ENCODE results near the gene PPP2R5A.
A peak's percentile ranks its signal among the peaks of the same experiment; 100 is the strongest.

PPP2R5A gene

DNA sequence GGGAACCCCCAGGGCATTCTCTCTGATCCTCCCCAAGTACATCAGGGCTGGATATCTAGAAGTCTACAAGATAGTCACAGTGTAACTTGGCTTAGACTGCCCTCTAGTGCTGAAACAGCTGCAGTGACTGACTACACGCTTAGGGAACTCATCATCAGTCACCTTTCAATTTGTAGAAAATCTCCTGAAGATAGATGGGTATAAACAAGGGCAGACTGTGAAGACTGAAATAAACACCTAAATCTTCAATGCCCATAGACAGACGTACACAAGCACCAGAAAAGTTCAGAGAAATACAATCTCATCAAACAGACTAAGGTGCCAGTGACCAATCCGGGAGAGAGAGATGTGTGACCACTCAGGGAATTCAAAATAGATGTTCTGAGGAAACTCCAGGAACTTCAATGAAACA is 82.9 kb downstream of the PPP2R5A start:
- Histone ChIP-seq H2BK120ac (ENCODE audit: insufficient read depth, low read length, poor library complexity) (no peak overlapping the region), H2BK12ac (ENCODE audit: low read length) (no peak overlapping the region), H3K9ac (ENCODE audit: low read length) (no peak overlapping the region), H3K23ac (ENCODE audit: low read length) (no peak overlapping the region), H3K4ac (ENCODE audit: low read depth, low read length) (no peak overlapping the region), H3K18ac (ENCODE audit: low read length) (no peak overlapping the region), H3K4me3 (ENCODE audit: low read depth, low read length) (no peak overlapping the region), H4K12ac (ENCODE audit: low read depth, low read length) (no peak overlapping the region), H3K4me2 (ENCODE audit: low read length) (no peak overlapping the region), H3K79me1 (ENCODE audit: low read length) (no peaks in the 10 kb centered on the region), H3K9me3 (ENCODE audit: insufficient read depth, low read depth, low read length) (no peaks in the 10 kb centered on the region), H3K14ac (ENCODE audit: low read length) (no peak overlapping the region), H3K27me3 (ENCODE audit: insufficient read depth, low read length) (no peaks in the 10 kb centered on the region), H3K4me1 (ENCODE audit: control insufficient read depth in 1 of 2, insufficient read depth in 2 of 2, low read length in 2 of 2) (peaks cover 0 to 2% of the 10 kb centered on the region in 2 experiments), H4K8ac (ENCODE audit: low read depth, low read length) (no peak overlapping the region), H2BK5ac (ENCODE audit: low read depth, low read length, poor library complexity) (no peak overlapping the region), H3K79me2 (ENCODE audit: control insufficient read depth, insufficient read depth, low read length, poor library complexity) (no peaks in the 10 kb centered on the region), H2AFZ (ENCODE audit: insufficient read depth, low read length, poor library complexity) (no peak overlapping the region), H3K27ac (ENCODE audit: low read depth, low read length) (no peak overlapping the region), H2AK5ac (ENCODE audit: low read length) (no peak overlapping the region), H4K91ac (ENCODE audit: low read depth, low read length) (no peak overlapping the region), H3K36me3 (ENCODE audit: control insufficient read depth in 1 of 2, insufficient read depth in 2 of 2, low read length in 2 of 2) (peaks cover 0 to 5% of the 10 kb centered on the region in 2 experiments)
- DNase-seq = peak; percentile 84 to 98
- no CpG with 5 or more reads among the region's 3 CpGs for WGBS (ENCODE audit: extremely low coverage, insufficient coverage, insufficient read length)

DNA sequence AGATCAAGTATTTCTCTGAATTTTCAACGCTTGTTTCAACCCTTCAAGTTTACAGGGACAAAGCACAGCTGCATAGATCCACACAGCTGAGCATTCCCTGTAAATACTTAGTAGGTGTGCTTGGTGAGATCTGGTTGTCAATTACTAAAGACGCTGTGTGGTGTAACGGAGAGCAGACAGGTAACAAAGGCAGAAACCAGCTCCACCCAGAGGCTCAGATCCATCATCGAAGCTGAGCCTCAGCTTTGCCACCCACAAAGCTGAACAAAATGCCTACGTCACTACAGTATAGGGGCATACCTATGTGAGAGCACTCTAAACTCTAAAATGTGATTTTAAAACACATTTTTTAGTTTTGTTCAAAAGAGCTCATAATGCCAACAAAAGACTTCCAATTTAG is 90.8 kb downstream of the PPP2R5A start:
- peak in 1 of 2 donors; percentile 7 for DNase-seq
- no peak overlapping the region for H3K23ac ChIP-seq (ENCODE audit: low read length)
- no peak overlapping the region for H3K14ac ChIP-seq (ENCODE audit: low read length)
- no CpG with 5 or more reads among the region's 5 CpGs for WGBS (ENCODE audit: extremely low coverage, insufficient coverage, insufficient read length)
- H3K9me3 ChIP-seq (ENCODE audit: insufficient read depth, low read depth, low read length) = no peaks in the 10 kb centered on the region
- no peaks in the 10 kb centered on the region for H3K27me3 ChIP-seq (ENCODE audit: insufficient read depth, low read length)
- H2BK5ac ChIP-seq (ENCODE audit: low read depth, low read length, poor library complexity) = no peak overlapping the region
- no peak overlapping the region for H4K91ac ChIP-seq (ENCODE audit: low read depth, low read length)
- peaks cover 12 to 13% of the 10 kb centered on the region in 2 experiments for H3K36me3 ChIP-seq (ENCODE audit: control insufficient read depth in 1 of 2, insufficient read depth in 2 of 2, low read length in 2 of 2)
- no peak overlapping the region for H2BK12ac ChIP-seq (ENCODE audit: low read length)
- no peak overlapping the region for H2BK120ac ChIP-seq (ENCODE audit: insufficient read depth, low read length, poor library complexity)
- no peaks in the 10 kb centered on the region for H3K79me1 ChIP-seq (ENCODE audit: low read length)
- no peak overlapping the region for H2AK5ac ChIP-seq (ENCODE audit: low read length)
- no peak overlapping the region for H3K18ac ChIP-seq (ENCODE audit: low read length)
- H3K27ac ChIP-seq (ENCODE audit: low read depth, low read length) = no peak overlapping the region
- H3K4ac ChIP-seq (ENCODE audit: low read depth, low read length) = no peak overlapping the region
- H3K9ac ChIP-seq (ENCODE audit: low read length) = no peak overlapping the region
- no peak overlapping the region for H4K8ac ChIP-seq (ENCODE audit: low read depth, low read length)
- no peak overlapping the region for H4K12ac ChIP-seq (ENCODE audit: low read depth, low read length)
- H3K4me3 ChIP-seq (ENCODE audit: low read depth, low read length) = no peak overlapping the region
- H3K4me2 ChIP-seq (ENCODE audit: low read length) = no peak overlapping the region
- no peaks in the 10 kb centered on the region for H3K79me2 ChIP-seq (ENCODE audit: control insufficient read depth, insufficient read depth, low read length, poor library complexity)
- H2AFZ ChIP-seq (ENCODE audit: insufficient read depth, low read length, poor library complexity) = no peak overlapping the region
- H3K4me1 ChIP-seq (ENCODE audit: control insufficient read depth in 1 of 2, insufficient read depth in 2 of 2, low read length in 2 of 2) = no peaks in the 10 kb centered on the region

DNA sequence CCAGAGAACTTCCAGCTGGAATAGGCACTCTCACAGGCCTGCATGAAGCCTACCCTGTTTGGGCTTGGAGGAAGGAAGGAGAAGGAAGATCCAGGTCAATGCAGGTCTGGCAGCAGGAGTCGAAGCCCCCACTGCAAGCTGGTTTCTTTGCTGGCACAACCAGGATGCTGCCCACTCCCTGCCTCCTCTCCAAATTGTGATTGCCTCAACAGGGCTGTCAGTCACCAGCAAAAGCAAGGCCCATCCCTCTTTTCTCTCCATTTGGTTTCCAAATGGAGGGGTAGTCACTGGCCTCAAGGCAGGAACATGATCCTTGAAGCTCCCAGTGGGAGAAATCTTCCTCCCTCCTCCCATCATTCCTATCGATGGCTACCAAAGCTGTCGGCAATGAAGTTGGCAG is 92.4 kb downstream of the PPP2R5A start:
- Histone ChIP-seq H3K4me1 (ENCODE audit: control insufficient read depth in 1 of 2, insufficient read depth in 2 of 2, low read length in 2 of 2) (no peaks in the 10 kb centered on the region), H3K9ac (ENCODE audit: low read length) (no peak overlapping the region), H2BK5ac (ENCODE audit: low read depth, low read length, poor library complexity) (no peak overlapping the region), H2AK5ac (ENCODE audit: low read length) (no peak overlapping the region), H3K14ac (ENCODE audit: low read length) (no peak overlapping the region), H4K12ac (ENCODE audit: low read depth, low read length) (no peak overlapping the region), H2BK120ac (ENCODE audit: insufficient read depth, low read length, poor library complexity) (no peak overlapping the region), H4K91ac (ENCODE audit: low read depth, low read length) (no peak overlapping the region), H2AFZ (ENCODE audit: insufficient read depth, low read length, poor library complexity) (no peak overlapping the region), H3K36me3 (ENCODE audit: control insufficient read depth in 1 of 2, insufficient read depth in 2 of 2, low read length in 2 of 2) (peaks cover 15% of the 10 kb centered on the region in 2 experiments), H3K79me2 (ENCODE audit: control insufficient read depth, insufficient read depth, low read length, poor library complexity) (no peaks in the 10 kb centered on the region), H3K79me1 (ENCODE audit: low read length) (no peaks in the 10 kb centered on the region), H3K27ac (ENCODE audit: low read depth, low read length) (no peak overlapping the region), H3K4me2 (ENCODE audit: low read length) (no peak overlapping the region), H3K4me3 (ENCODE audit: low read depth, low read length) (no peak overlapping the region), H3K27me3 (ENCODE audit: insufficient read depth, low read length) (no peaks in the 10 kb centered on the region), H3K18ac (ENCODE audit: low read length) (no peak overlapping the region), H3K9me3 (ENCODE audit: insufficient read depth, low read depth, low read length) (no peaks in the 10 kb centered on the region), H4K8ac (ENCODE audit: low read depth, low read length) (no peak overlapping the region), H3K23ac (ENCODE audit: low read length) (no peak overlapping the region), H3K4ac (ENCODE audit: low read depth, low read length) (no peak overlapping the region), H2BK12ac (ENCODE audit: low read length) (no peak overlapping the region)
- DNase-seq = no peak
- no CpG with 5 or more reads among the region's 3 CpGs for WGBS (ENCODE audit: extremely low coverage, insufficient coverage, insufficient read length)

DNA sequence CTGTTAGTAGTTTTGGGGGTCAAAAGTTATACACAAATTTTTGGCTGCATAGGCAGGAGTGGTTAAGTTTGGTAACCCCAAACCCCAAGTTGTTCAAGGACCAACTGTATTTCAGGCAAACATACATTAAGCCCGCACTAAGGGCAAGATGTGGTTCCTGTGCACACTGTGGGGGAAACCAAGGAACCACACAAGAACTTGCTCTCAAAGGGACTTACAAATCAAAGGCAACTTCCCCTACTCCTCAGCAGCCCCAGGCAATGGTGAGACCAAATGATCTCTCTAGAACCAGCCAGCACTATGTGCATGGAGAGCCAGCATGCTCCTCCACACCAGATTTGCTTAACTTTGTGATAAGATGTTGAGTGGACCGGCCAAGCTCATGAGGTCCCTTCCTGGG is 94.2 kb downstream of the PPP2R5A start:
- no peak overlapping the region for H2BK12ac ChIP-seq (ENCODE audit: low read length)
- H4K12ac ChIP-seq (ENCODE audit: low read depth, low read length) = no peak overlapping the region
- no peak overlapping the region for H3K4ac ChIP-seq (ENCODE audit: low read depth, low read length)
- H4K91ac ChIP-seq (ENCODE audit: low read depth, low read length) = no peak overlapping the region
- no peaks in the 10 kb centered on the region for H3K9me3 ChIP-seq (ENCODE audit: insufficient read depth, low read depth, low read length)
- H3K27me3 ChIP-seq (ENCODE audit: insufficient read depth, low read length) = no peaks in the 10 kb centered on the region
- H3K27ac ChIP-seq (ENCODE audit: low read depth, low read length) = no peak overlapping the region
- no peak overlapping the region for H3K14ac ChIP-seq (ENCODE audit: low read length)
- no peak overlapping the region for H2BK120ac ChIP-seq (ENCODE audit: insufficient read depth, low read length, poor library complexity)
- H3K9ac ChIP-seq (ENCODE audit: low read length) = no peak overlapping the region
- H2AK5ac ChIP-seq (ENCODE audit: low read length) = no peak overlapping the region
- H3K4me3 ChIP-seq (ENCODE audit: low read depth, low read length) = peak overlapping the region; percentile 36
- no CpG with 5 or more reads among the region's 2 CpGs for WGBS (ENCODE audit: extremely low coverage, insufficient coverage, insufficient read length)
- no peak overlapping the region for H2AFZ ChIP-seq (ENCODE audit: insufficient read depth, low read length, poor library complexity)
- no peak for DNase-seq
- H2BK5ac ChIP-seq (ENCODE audit: low read depth, low read length, poor library complexity) = no peak overlapping the region
- H3K79me2 ChIP-seq (ENCODE audit: control insufficient read depth, insufficient read depth, low read length, poor library complexity) = no peaks in the 10 kb centered on the region
- H3K18ac ChIP-seq (ENCODE audit: low read length) = no peak overlapping the region
- no peaks in the 10 kb centered on the region for H3K4me1 ChIP-seq (ENCODE audit: control insufficient read depth in 1 of 2, insufficient read depth in 2 of 2, low read length in 2 of 2)
- no peak overlapping the region for H3K4me2 ChIP-seq (ENCODE audit: low read length)
- H4K8ac ChIP-seq (ENCODE audit: low read depth, low read length) = no peak overlapping the region
- no peaks in the 10 kb centered on the region for H3K79me1 ChIP-seq (ENCODE audit: low read length)
- peaks cover 15 to 17% of the 10 kb centered on the region in 2 experiments for H3K36me3 ChIP-seq (ENCODE audit: control insufficient read depth in 1 of 2, insufficient read depth in 2 of 2, low read length in 2 of 2)
- H3K23ac ChIP-seq (ENCODE audit: low read length) = no peak overlapping the region
